Measurements from ENCODE around the gene DPY19L1.
"Not testable (repeated sequence)": the region's sequence is repeated elsewhere in the genome, so short reads cannot be mapped to it uniquely, and the experiment has no call there.

Gene DPY19L1

GRCh38 chr7:35037211-35037525, at the start of gene DPY19L1:
DPY19L1 (minus strand) TSS chr7:35037485; CDS start chr7:35037394, 91 bp downstream.
- no peak for DNase-seq

- DNase-seq = not testable (repeated sequence)
Measured at GRCh38 chr7:35079517-35079916, 42.2 kb upstream of the DPY19L1 start.

GRCh38 chr7:35074008-35074407, 36.7 kb upstream of the DPY19L1 start:
- DNase-seq = not testable (repeated sequence)

DNA sequence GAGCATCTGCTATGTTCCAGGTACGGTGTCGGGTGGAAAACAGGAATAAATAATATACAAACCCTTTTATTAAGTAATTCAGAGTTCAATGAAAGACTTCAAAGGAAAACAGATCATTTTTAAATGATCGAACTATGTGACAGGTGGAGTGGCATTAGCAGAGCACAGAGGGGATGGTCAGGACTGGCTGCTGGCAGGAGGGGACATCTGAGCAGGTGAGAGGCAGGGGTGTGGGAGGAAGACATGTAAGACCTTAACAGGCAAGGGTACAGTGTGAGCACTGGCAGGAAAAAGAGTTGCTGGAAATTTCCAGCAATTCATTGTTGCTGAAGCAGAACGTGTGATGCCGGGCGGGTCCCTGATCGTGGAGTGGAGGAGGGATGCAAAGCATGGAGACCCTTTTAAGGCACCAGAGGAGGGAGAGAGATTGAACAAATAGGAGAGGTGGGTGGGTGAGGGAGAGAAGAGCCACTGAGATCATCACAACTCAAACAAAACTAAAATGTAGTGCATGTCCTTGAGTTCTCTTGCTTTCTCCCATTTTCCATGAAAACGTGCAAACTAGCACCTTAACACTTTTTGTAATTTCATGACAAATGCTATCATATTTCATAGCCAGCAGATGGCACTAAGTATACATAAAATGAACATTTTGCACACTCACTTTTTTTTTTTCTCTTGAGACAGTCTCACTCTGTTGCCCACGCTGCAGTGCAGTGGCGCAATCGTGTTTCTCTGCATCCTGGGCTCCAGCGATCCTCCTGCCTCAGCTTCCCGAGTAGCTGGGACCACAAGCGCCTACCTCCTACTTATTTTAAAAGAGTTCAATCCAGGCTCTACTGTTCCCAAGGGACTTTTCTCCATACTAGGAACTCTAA, 35.9 kb upstream of the DPY19L1 start:
- DNase-seq = not testable (repeated sequence)

DNA sequence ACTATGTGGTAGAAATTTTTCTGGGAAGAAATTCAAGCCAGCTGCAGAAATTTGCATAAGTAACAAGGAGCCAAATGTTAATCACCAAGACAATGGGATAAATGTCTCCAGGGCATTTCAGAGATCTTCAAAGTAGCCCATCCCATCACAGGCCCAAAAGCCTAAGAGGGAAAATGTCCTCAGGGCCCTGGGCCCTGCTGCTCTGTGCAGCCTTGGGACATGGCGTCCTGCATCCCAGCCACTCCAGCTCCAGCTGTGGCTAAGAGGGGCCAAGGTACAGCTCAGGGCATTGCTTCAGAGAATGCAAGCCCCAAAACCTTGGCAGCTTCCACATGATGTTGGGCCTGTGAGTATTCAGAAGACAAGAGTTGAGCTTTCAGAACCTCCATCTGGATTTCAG, 31.8 kb upstream of the DPY19L1 start:
- DNase-seq = not testable (repeated sequence)

DNA sequence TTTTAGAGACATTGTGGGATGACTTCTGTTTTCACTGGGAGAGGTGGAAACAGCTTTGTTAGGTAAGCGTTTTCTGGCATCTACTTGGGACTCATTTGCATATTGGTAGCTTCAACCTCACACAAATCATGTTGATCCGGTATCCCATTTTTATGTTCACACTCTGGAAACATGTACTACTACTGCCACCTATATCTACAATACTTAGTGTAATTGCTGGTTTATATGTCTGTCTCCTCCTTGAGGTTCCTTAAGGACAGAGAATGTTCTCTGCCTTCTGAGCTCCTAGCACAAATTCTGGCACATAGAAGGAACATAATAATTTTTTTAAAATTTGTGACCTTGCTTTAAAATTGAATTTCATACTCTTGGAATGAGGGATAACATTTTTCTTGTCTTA, 28.1 kb upstream of the DPY19L1 start:
- DNase-seq = not testable (repeated sequence)

- DNase-seq = not testable (repeated sequence)
Measured at GRCh38 chr7:35058571-35058970, 21.3 kb upstream of the DPY19L1 start.

DNA sequence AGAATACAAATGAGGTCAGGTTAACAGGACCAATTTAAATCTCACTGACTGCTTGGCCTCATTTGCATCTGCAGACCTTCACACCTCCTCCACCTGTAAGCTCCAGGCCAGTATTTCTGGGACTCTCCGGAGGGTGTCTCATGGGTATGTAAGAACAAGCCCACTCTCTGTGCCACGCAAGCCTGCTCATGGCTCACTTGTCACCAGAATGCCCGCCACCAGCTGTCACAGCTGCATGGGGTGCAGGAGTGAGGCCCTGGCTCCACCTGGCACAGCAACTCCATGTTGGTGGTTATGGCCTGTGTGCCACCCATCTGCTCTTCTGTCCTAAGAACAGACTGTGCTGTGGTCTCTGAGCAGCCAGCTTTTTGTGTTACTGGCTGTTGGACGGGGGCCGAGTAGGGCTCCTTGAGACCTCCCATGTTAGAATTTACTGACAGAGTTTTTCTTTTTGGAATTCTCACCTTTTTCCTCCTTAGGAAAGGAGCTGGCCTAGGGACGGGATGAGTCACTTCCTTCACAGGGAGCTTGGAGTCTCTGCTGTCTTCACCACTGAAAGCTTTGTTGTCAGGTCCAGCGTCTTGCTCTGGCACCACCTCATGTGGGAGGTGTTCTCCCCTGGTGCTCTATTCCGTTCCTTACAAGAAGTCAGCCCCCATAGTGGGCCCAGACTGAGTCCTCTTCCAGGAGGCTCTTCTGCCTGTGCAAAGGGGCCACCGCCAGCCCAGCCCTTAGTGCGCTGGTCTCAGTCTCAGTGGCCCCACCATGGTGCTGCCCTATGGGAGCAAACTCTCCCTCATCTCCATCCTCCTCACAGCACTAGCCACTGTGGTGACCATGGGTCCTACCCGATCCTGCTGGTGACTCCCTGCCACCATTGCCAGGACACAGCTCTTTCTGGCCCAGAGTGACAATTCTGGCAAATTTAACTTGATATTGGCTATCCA, 20.5 kb upstream of the DPY19L1 start:
- not testable (repeated sequence) for DNase-seq

GRCh38 chr7:35055733-35056132, 18.4 kb upstream of the DPY19L1 start:
- not testable (repeated sequence) for DNase-seq

GRCh38 chr7:35053488-35054175, 16.3 kb upstream of the DPY19L1 start:
- DNase-seq = not testable (repeated sequence)

DNA sequence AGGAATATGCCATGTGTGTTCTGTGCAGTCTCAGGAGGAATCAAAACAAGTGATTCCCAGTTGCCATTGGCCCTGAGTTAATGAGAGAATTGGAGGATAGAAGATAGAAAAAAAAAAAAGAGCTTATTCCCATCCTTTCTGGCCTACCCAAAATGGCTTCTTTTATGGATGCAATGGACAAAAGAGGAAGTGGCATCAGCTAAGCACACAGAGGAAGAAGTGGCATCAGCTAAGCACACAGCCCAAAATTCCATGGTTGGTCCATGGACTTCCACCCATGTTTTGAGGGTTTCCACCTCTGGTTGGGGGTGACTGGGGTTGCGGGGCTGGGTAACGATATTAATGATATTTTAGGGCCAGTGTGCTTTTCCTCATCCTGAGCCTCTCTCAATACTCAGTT, 11.1 kb upstream of the DPY19L1 start:
- not testable (repeated sequence) for DNase-seq

GRCh38 chr7:35047912-35048305, 10.6 kb upstream of the DPY19L1 start:
- not testable (repeated sequence) for DNase-seq

DNA sequence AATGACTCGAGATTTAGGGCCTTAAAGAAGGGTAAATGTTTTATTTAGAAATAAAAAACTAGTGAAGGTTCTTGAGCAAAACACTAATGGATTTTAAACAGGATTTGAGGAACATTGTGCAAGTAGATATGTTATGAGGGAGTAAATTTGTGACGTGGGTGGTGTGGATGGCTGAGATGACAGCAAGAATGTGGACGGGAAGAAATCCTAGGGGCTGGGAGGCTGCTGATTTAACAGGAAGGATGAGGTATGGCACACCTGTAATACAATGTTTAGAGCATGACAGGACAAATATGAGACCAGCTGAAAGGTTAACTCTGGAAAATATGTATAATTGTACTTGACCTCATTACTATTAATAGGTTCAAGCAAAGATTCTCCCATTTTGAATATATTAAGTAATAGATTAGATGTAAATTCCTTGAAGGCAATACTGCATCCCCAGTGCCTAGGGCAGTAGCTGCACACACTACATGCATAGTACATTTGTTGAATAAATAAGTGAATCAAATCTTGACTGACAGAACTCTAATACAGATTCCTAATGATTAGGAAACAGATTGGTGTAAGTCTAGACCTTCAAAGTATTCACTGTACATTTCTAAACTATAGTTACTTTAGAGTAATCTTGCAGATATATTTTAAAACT, 10.1 kb upstream of the DPY19L1 start:
- DNase-seq = not testable (repeated sequence)

GRCh38 chr7:35043301-35043700, 6.0 kb upstream of the DPY19L1 start:
- not testable (repeated sequence) for DNase-seq

DNA sequence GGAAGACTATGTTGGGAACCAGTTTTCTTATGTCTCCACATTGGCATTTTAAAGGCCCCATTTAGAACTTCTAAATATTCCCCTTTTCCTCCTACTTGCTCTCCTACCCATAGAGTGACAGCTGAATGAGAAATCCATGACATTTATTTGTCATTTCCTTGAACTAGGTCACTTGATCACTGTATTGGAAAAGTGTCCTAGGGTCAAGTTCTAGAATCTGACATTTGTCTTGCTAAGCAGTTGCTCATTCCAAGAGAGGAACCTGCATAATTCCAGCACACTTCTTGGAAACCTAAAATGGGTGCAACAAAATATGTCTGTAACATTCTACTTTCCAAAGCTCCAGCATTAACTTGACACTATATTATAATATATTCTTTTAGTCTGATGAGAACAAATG, 3.6 kb upstream of the DPY19L1 start:
- DNase-seq = no peak

DNA sequence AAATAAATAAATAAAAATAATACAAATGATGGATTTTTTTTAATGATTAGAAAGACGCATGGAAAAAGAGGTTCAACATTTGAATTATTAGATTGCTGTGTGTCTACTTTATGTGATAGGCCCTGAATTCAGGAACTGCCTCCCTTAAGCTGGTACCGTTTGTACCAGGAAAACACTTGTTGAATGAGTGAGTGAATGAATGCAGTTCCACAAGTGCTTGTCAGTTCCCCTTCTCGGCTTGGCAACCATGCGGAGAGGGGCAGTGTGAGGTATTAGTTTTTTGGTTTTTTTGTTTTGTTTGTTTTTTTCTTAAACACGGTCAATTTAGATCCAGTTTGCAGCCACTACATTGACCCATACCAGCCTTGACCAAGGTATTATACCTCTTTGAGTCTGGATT, 2.1 kb upstream of the DPY19L1 start:
- DNase-seq = no peak

DNA sequence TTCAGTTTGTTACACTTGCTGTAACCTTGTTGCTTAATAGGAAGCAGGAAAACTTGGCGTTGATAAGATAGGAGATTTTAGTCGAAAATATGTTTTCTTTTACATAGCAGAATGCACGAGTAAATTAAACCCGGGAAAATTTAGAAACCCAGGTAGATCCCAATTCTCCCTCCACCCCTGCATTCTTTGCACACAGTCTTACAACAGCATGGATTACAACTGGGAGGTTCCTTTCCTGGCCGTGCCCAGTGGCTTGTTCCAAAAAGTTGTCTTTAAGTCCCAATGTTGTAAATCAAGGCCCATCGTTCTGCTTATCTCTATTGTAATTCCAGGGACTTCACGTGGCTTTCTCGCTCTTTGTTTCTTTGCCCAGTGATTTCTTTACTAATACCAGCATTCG, 1.1 kb upstream of the DPY19L1 start:
- DNase-seq = no peak

DNA sequence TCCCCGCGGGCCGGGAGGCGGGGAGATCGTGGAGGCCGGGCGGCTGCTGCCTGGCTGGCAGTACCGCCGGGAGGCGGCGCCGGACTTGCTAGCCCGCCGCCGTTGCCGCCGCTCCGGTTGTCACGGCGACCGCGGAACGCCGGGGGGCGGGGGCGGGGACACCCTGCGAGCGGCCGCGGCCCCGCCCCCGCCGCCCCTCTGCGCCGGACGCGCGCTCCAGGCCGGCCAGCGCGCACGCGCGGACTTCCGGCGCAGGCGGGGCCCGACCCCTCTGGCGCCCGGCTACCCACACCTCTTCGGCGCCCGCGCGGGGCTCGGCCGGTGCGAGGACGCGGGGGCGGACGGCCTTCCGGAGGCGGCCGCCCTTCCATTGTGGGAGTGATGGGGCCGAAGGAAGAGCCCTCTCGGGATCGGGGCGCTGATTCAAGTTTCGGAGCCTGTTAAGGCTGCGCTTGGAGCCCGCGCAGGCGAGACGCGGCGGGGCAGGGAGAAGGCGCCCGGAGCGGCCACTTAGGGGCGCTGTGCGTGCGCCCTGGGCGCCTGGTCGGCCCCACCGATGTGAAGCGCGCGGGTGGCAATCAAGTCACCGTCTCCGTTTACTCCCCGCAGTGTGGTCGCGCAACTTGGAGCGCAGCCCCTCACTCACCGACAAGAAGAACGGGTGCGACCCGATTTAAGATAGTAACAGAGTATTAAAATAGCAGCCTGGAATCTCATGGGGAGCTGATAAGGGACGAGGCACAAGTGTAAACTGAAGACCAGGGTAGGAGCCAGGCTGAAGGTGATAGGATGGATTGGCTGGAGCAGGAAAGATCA, 449 bp upstream of the DPY19L1 start:
- DNase-seq = peak; percentile 87

DNA sequence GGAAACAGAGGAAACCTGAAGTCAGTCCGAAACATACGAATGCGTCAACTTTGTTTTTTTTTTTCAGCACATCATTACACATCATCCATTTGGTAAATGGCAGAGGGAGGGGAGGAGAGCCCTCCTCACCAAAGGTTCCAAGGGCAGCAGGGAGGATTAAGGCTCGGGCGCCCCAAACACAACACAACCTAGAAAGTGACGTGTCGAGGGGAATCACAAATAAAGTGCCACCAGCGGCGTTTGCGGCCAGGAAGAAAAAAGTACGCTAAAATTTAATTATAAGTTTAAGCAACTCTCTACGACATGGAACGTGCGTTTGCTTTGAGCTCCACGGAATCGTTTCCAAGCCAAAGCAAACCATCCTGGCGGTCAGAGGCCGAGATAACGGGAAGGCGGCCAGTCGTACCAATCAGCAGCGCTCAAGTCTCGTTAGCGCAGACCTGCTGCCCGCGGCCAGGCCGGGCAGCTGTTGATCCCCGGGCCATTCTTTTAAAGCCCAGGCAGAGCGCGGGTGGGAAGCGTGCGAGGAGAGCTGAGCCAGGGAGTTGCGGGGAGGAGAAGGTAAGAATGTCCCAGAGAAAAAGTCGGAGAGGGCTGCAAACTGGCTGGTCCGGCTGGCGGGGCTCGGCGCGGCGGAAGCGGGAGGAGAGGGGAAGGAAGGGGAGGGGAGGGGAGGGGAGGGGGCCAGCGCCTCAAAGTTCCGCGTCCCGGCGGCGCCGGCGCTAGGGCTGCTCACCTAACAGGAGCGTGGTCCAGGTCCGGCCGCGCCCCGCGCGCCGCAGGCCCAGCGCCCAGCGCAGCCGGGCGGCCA, 719 bp downstream of the DPY19L1 start:
- peak; percentile 30 for DNase-seq

DNA sequence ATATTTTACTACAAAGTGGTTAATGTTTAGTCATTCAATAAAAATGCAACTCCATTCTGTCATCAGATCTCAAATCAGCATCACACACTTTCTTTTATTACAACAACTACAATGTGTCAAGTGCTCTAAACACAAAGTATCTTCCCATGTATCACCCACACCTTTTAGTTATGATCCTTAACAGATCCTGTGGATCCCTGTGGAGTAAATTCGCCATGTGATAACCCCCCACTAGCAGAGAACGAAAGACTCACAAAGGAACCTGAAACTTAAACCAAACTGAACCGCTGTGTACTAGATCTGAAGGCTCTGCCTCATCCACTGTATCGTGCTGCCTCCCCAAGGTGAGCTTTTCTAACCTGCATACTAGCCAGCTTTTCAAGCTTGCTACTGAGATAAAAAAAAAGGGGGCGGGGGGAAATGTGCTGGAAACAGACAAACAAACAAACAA, 1.7 kb downstream of the DPY19L1 start:
- DNase-seq = no peak

GRCh38 chr7:35032166-35032565, 5.1 kb downstream of the DPY19L1 start:
- DNase-seq = no peak
